ENCODE data around the gene DOCK1.

The DOCK1 gene

GRCh38 chr10:127453706-127454105, 548.5 kb downstream of the DOCK1 start:
- no peak overlapping the region for H3K27ac ChIP-seq
- TF ChIP-seq CTCF (IDR thresholded peaks at IDR 0.05) (no peak), ZFX (IDR thresholded peaks at IDR 0.05; ENCODE audit: borderline replicate concordance) (no peak)

GRCh38 chr10:127456122-127456521, 550.9 kb downstream of the DOCK1 start:
- no peak overlapping the region for H3K27ac ChIP-seq
- TF ChIP-seq ZFX (IDR thresholded peaks at IDR 0.05; ENCODE audit: borderline replicate concordance), result no peak
- TF ChIP-seq CTCF (IDR thresholded peaks at IDR 0.05), result no peak

- TF ChIP-seq CTCF (IDR thresholded peaks at IDR 0.05) (no peak), ZFX (IDR thresholded peaks at IDR 0.05; ENCODE audit: borderline replicate concordance) (no peak)
- H3K27ac ChIP-seq, result no peak overlapping the region
Measured at GRCh38 chr10:127458016-127458810, 553.0 kb downstream of the DOCK1 start.

- TF ChIP-seq ZFX (IDR thresholded peaks at IDR 0.05; ENCODE audit: borderline replicate concordance) (no peak), CTCF (IDR thresholded peaks at IDR 0.05) (no peak)
- no peak overlapping the region for H3K27ac ChIP-seq
Measured at GRCh38 chr10:127458829-127459228, 553.6 kb downstream of the DOCK1 start.

- no peak overlapping the region for H3K27ac ChIP-seq
- TF ChIP-seq CTCF (IDR thresholded peaks at IDR 0.05), result no peak
- no peak for TF ChIP-seq ZFX (IDR thresholded peaks at IDR 0.05; ENCODE audit: borderline replicate concordance)
Measured at GRCh38 chr10:127459918-127460317, 554.7 kb downstream of the DOCK1 start.

GRCh38 chr10:127462643-127463295, 557.5 kb downstream of the DOCK1 start:
- TF ChIP-seq ZFX (IDR thresholded peaks at IDR 0.05; ENCODE audit: borderline replicate concordance), result no peak
- no peak for TF ChIP-seq CTCF (IDR thresholded peaks at IDR 0.05)
- no peak overlapping the region for H3K27ac ChIP-seq

GRCh38 chr10:127463548-127463947, 558.3 kb downstream of the DOCK1 start:
- H3K27ac ChIP-seq, result no peak overlapping the region
- TF ChIP-seq CTCF (IDR thresholded peaks at IDR 0.05), result no peak
- no peak for TF ChIP-seq ZFX (IDR thresholded peaks at IDR 0.05; ENCODE audit: borderline replicate concordance)

Data from 22Rv1 (cell line).